Activated CD4-positive, alpha-beta memory T cell treated with anti-CD3 and anti-CD28 coated beads for 36 hours (primary cell): ENCODE measurements around the gene TBCC. TPM values are rescaled to one million over a fixed set of nuclear protein-coding genes. Genes with fewer than 3 reads are reported as not detected.
A peak's percentile ranks its signal among the peaks of the same experiment; 100 is the strongest.

Experiments
- CTCF ChIA-PET: fragments of 350-600 bp; sonication (Branson Sonifier 250); formaldehyde crosslinking; loops from one replicate; lab custom pipeline; 2021; ENCODE audit warnings: antibody characterized with exemption, inconsistent platforms; lab: Charles Lee
- POLR2A ChIA-PET: fragments of 350-600 bp; sonication (Branson Sonifier 250); formaldehyde crosslinking; loops from one replicate; lab custom pipeline; 2021; ENCODE audit warnings: antibody characterized with exemption; lab: Charles Lee
- DNase-seq: peaks from one replicate; pipeline ENCODE4 v3.0.0-alpha.2; 2020
- H3K27ac Mint-ChIP-seq: one replicate; pipeline ENCODE4 v1.8.0; 2021; ENCODE audit warnings: mixed read lengths
- H3K27me3 Mint-ChIP-seq: one replicate; pipeline ENCODE4 v1.8.0; 2021; ENCODE audit warnings: mixed read lengths
- H3K36me3 Mint-ChIP-seq: one replicate; pipeline ENCODE4 v1.8.0; 2021; ENCODE audit warnings: mixed read lengths
- H3K4me1 Mint-ChIP-seq: one replicate; pipeline ENCODE4 v1.8.0; 2021; ENCODE audit warnings: low read depth, mixed read lengths
- H3K4me3 Mint-ChIP-seq: one replicate; pipeline ENCODE4 v1.8.0; 2021; ENCODE audit warnings: mild to moderate bottlenecking, mixed read lengths
- H3K9me3 Mint-ChIP-seq: one replicate; pipeline ENCODE4 v1.8.0; 2021; ENCODE audit warnings: mixed read lengths
- intact Hi-C: fragments of 100-400 bp; cut with micrococcal nuclease; formaldehyde crosslinking; loops from one replicate; pipeline ENCODE4 v1.15.1; 2023
- total RNA-seq, 2 experiments: library from RNA; stranded (reverse); gene quantifications; one replicate each; pipeline ENCODE4 v1.2.3, GENCODE V29; 2021

Gene TBCC
- total RNA-seq, 2 experiments from 2014 or later, result 17.3 TPM

- Mint-ChIP-seq H3K4me1 (peaks cover 20% of the 10 kb centered on the region), H3K9me3 (no peaks in the 10 kb centered on the region), H3K4me3 (no peak overlapping the region), H3K27me3 (no peaks in the 10 kb centered on the region), H3K36me3 (no peaks in the 10 kb centered on the region), H3K27ac (no peak overlapping the region)
- POLR2A ChIA-PET, result interaction anchor here (0.5 to 2.5 kb wide), 3 partner anchors 13 to 43 kb away, joined by 3 to 15 read pairs (median 3); partner anchors contain the start of gene TBCC
- CTCF ChIA-PET, result interaction anchor here (0.8 to 4.1 kb wide), 19 partner anchors 9 to 416 kb away, joined by 3 to 88 read pairs (median 4); partner anchors contain the start of genes RPL7L1 and TBCC
- intact Hi-C loops, result loop anchor here (5.0 kb wide), 4 partner anchors 35 to 170 kb away; partner anchors contain the start of gene BICRAL
- DNase-seq, result no peak
These were observed 18.3 kb downstream of the TBCC start for GRCh38 chr6:42727627-42728026.

DNA sequence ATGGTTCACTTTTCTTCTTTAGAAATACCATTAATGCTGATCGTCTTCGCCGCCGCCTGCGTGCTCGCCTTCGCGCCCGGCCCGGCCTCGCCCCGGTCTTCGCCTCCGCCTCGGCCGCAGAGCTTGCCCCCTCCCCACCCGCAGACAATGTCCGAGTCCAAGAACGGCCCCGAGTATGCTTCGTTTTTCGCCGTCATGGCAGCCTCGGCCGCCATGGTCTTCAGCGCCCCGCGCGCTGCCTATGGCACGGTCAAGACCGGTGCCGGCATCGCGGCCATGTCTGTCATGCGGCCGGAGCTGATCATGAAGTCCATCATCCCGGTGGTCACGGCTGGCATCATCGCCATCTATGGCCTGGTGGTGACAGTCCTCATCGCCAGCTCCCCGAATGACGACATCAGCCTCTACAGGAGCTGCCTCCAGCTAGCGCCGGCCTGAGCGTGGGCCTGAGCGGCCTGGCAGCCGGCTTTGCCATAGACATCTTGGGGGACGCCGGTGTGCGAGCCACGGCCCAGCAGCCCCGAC is 18.8 kb downstream of the TBCC start:
- peak overlapping the region; percentile 77 for H3K4me3 Mint-ChIP-seq
- H3K27me3 Mint-ChIP-seq, result no peaks in the 10 kb centered on the region
- H3K4me1 Mint-ChIP-seq, result peaks cover 20% of the 10 kb centered on the region
- intact Hi-C loops, result loop anchor here (5.0 kb wide), 4 partner anchors 35 to 170 kb away; partner anchors contain the start of gene BICRAL
- H3K36me3 Mint-ChIP-seq, result no peaks in the 10 kb centered on the region
- peak; percentile 16 for DNase-seq
- H3K9me3 Mint-ChIP-seq, result no peaks in the 10 kb centered on the region
- H3K27ac Mint-ChIP-seq, result peak overlapping the region; percentile 93
- ChIA-PET CTCF (interaction anchor here (0.8 to 4.1 kb wide), 31 partner anchors 10 to 513 kb away, joined by 3 to 88 read pairs (median 4); partner anchors contain the start of genes RPL7L1 and TBCC), POLR2A (interaction anchor here (0.5 to 2.5 kb wide), 6 partner anchors 13 to 90 kb away, joined by 3 to 15 read pairs (median 4); partner anchors contain the start of gene TBCC)

- no peaks in the 10 kb centered on the region for H3K9me3 Mint-ChIP-seq
- peaks cover 20% of the 10 kb centered on the region for H3K4me1 Mint-ChIP-seq
- H3K27me3 Mint-ChIP-seq, result no peaks in the 10 kb centered on the region
- intact Hi-C loops, result loop anchor here (1.0 to 5.0 kb wide), 7 partner anchors 20 to 171 kb away; partner anchors contain the start of genes BICRAL, RPL7L1 and TBCC
- CTCF ChIA-PET, result interaction anchor here (0.5 to 4.1 kb wide), 47 partner anchors 8 to 512 kb away, joined by 3 to 88 read pairs (median 4); partner anchors contain the start of genes CNPY3, RPL7L1 and TBCC
- POLR2A ChIA-PET, result interaction anchor here (1.3 to 2.5 kb wide), 4 partner anchors 19 to 89 kb away, joined by 3 to 15 read pairs (median 4); partner anchors contain the start of gene TBCC
- H3K36me3 Mint-ChIP-seq, result no peaks in the 10 kb centered on the region
- peak; percentile 80 for DNase-seq
- peak overlapping the region; percentile 77 for H3K4me3 Mint-ChIP-seq
- H3K27ac Mint-ChIP-seq, result peak overlapping the region; percentile 93
These were observed 19.3 kb downstream of the TBCC start for GRCh38 chr6:42726485-42727086.

GRCh38 chr6:42726026-42726425 is 19.9 kb downstream of the TBCC start:
- peak overlapping the region; percentile 77 for H3K4me3 Mint-ChIP-seq
- peak overlapping the region; percentile 93 for H3K27ac Mint-ChIP-seq
- no peaks in the 10 kb centered on the region for H3K27me3 Mint-ChIP-seq
- intact Hi-C loops, result loop anchor here (1.0 to 5.0 kb wide), 7 partner anchors 20 to 171 kb away; partner anchors contain the start of genes BICRAL, RPL7L1 and TBCC
- no peaks in the 10 kb centered on the region for H3K36me3 Mint-ChIP-seq
- no peak for DNase-seq
- H3K4me1 Mint-ChIP-seq, result peaks cover 20% of the 10 kb centered on the region
- H3K9me3 Mint-ChIP-seq, result no peaks in the 10 kb centered on the region
- ChIA-PET POLR2A (interaction anchor here (1.3 to 2.5 kb wide), 4 partner anchors 20 to 88 kb away, joined by 3 to 15 read pairs (median 4); partner anchors contain the start of gene TBCC), CTCF (interaction anchor here (0.5 to 4.1 kb wide), 40 partner anchors 8 to 512 kb away, joined by 3 to 88 read pairs (median 4); partner anchors contain the start of genes CNPY3, RPL7L1 and TBCC)

DNA sequence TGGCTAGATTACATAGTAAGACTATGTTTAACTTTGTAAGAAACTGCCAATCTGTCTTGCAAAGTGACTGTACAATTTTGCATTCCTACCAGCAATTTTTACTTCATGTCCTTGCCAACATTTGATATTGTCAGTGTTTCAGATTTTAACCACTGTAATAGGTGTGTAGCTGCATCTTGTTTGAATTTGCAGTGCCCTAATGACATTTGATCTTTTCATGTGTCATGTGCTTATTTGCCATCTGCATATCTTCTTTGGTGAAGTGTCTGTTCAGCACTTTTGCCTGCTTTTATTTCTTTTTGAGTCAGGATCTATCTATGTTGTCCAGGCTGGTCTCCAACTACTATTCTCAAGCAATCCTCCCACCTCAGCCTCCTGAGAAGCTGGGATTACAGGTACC is 21.1 kb downstream of the TBCC start:
- Mint-ChIP-seq H3K27me3 (no peaks in the 10 kb centered on the region), H3K36me3 (no peaks in the 10 kb centered on the region), H3K4me1 (peaks cover 20% of the 10 kb centered on the region), H3K9me3 (no peaks in the 10 kb centered on the region), H3K27ac (no peak overlapping the region), H3K4me3 (no peak overlapping the region)
- intact Hi-C loops, result loop anchor here (5.0 kb wide), 4 partner anchors 33 to 172 kb away; partner anchors contain the start of gene BICRAL
- ChIA-PET POLR2A (no interaction called here), CTCF (interaction anchor here (1.6 to 4.1 kb wide), 2 partner anchors 63 to 66 kb away, joined by 3 to 88 read pairs; no protein-coding TSS in a partner anchor)
- DNase-seq, result no peak

- Mint-ChIP-seq H3K27ac (no peak within 1 kb of the TSS), H3K9me3 (no peaks in the 10 kb centered on the region), H3K36me3 (no peaks in the 10 kb centered on the region), H3K27me3 (no peaks in the 10 kb centered on the region), H3K4me1 (peaks cover 16% of the 10 kb centered on the region), H3K4me3 (no peak within 1 kb of the TSS)
- POLR2A ChIA-PET, result no interaction called here
- no peak for DNase-seq
- intact Hi-C loops, result no loop called here
- CTCF ChIA-PET, result interaction anchor here (0.6 to 1.0 kb wide), 2 partner anchors 30 to 185 kb away, joined by 3 read pairs; no protein-coding TSS in a partner anchor
These were observed 23.4 kb downstream of the TBCC start, which contains the start of gene PRPH2 for GRCh38 chr6:42722497-42722896. TSS of gene PRPH2 (minus strand) at chr6:42722597. CDS start at chr6:42722334, 263 bp downstream.

DNA sequence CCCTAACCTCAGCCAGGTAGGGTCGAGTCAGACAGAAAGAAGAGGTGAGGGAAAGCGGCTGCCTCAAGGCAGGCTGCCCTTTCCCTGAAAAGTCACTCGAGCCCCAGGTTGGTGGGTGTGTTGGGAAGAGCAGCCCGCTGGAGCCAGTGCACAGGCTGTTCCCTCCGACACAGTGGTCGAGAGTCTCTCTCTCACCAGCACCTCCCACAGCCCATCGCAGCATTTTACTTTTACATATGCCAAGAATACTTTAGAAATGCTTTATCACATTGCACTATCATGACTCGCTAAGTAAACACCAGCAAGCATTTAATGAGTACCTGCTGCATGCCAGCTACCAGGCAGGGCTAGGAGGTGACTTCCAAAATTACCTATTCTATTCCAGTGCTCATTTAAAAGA is 25.2 kb downstream of the TBCC start:
- Mint-ChIP-seq H3K27ac (no peak overlapping the region), H3K36me3 (no peaks in the 10 kb centered on the region), H3K9me3 (no peaks in the 10 kb centered on the region), H3K27me3 (no peaks in the 10 kb centered on the region), H3K4me3 (no peak overlapping the region), H3K4me1 (peaks cover under 1% of the 10 kb centered on the region)
- intact Hi-C loops, result no loop called here
- CTCF ChIA-PET, result no interaction called here
- POLR2A ChIA-PET, result no interaction called here
- no peak for DNase-seq

DNA sequence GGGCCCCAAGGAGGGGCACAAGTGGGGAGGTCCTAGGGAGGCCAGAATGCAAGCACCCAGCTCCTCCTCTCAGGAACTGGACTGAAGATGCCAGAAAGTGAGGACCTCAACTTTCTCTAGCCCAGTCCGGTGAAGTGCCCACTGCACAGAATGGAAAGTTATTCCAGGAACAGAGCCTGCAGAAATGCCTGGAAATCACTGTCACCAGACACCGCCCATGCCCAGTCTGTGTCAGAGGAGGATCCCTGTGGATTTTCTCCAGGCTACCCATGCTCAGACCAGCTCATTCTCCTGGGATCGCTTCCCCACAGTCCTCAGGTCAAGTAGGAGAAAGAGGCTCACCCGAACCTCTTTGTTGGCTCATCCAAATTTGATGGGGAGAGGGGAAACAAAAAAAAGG is 30.0 kb downstream of the TBCC start:
- no peak for DNase-seq
- no peaks in the 10 kb centered on the region for H3K4me1 Mint-ChIP-seq
- ChIA-PET POLR2A (no interaction called here), CTCF (interaction anchor here (1.3 kb wide), 1 partner anchor 10 kb away, joined by 5 read pairs; no protein-coding TSS in a partner anchor)
- H3K27ac Mint-ChIP-seq, result no peak overlapping the region
- no peaks in the 10 kb centered on the region for H3K36me3 Mint-ChIP-seq
- no peaks in the 10 kb centered on the region for H3K27me3 Mint-ChIP-seq
- intact Hi-C loops, result no loop called here
- peaks cover 10% of the 10 kb centered on the region for H3K9me3 Mint-ChIP-seq
- H3K4me3 Mint-ChIP-seq, result no peak overlapping the region

DNA sequence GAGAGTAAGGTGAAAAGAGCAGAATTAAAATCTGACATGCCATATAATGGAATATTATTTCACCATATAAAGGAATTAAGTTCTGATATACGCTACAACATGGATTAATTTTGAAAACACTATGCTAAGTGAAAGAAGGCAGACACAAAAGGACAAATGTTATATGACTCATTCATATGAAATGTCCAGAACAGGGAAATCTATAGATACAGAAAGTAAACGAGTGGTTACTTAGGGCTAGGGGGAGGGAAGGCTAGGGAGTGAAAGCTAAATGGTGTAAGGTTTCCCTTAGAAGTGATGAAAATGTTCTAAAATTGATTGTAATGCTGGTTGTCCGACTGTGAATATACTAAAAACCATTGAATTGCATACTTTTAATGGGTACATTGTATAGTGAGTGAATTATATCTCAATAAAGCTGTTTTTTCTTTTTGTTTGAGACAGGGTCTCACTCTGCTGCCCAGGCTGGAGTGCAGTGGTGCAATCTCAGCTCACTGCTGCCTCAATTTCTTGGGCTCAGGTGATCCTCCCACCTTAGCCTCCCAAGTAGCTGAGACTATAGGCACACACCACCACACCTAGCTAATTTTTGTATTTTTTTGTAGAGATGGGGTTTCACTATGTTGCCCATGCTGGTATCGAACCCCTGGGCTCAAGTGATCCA is 31.7 kb downstream of the TBCC start:
- CTCF ChIA-PET, result interaction anchor here (1.3 kb wide), 1 partner anchor 12 kb away, joined by 4 read pairs; no protein-coding TSS in a partner anchor
- H3K4me1 Mint-ChIP-seq, result no peaks in the 10 kb centered on the region
- DNase-seq, result no peak
- POLR2A ChIA-PET, result interaction anchor here (0.7 kb wide), 1 partner anchor 13 kb away, joined by 3 read pairs; no protein-coding TSS in a partner anchor
- no peaks in the 10 kb centered on the region for H3K36me3 Mint-ChIP-seq
- no peak overlapping the region for H3K27ac Mint-ChIP-seq
- H3K9me3 Mint-ChIP-seq, result peaks cover 10% of the 10 kb centered on the region
- intact Hi-C loops, result no loop called here
- H3K27me3 Mint-ChIP-seq, result no peaks in the 10 kb centered on the region
- no peak overlapping the region for H3K4me3 Mint-ChIP-seq

DNA sequence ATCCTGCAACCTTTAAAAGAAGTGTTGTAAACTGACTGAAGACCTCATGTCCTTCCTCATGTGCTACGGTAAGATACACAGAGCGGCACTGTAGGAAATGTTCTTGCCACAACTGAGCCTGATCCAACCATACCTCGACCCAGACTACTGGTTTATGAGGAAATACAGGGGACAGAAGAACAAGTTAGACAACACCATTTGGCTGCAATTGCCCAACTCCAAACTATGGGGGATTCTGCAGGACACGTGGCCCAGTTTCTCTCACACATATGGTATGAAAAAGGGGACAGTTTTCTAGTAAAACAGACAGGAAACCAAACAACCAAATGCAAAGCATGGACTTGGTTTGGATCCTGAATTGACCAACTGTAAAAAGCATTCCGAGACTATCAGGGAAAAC is 34.0 kb downstream of the TBCC start:
- no peaks in the 10 kb centered on the region for H3K27me3 Mint-ChIP-seq
- no peaks in the 10 kb centered on the region for H3K36me3 Mint-ChIP-seq
- intact Hi-C loops, result no loop called here
- peaks cover 10% of the 10 kb centered on the region for H3K9me3 Mint-ChIP-seq
- no peak for DNase-seq
- H3K4me1 Mint-ChIP-seq, result no peaks in the 10 kb centered on the region
- POLR2A ChIA-PET, result no interaction called here
- CTCF ChIA-PET, result no interaction called here
- H3K27ac Mint-ChIP-seq, result no peak overlapping the region
- H3K4me3 Mint-ChIP-seq, result no peak overlapping the region

- no peak for DNase-seq
- Mint-ChIP-seq H3K36me3 (no peaks in the 10 kb centered on the region), H3K27ac (no peak overlapping the region), H3K4me1 (no peaks in the 10 kb centered on the region), H3K4me3 (no peak overlapping the region), H3K9me3 (peaks cover 10% of the 10 kb centered on the region), H3K27me3 (no peaks in the 10 kb centered on the region)
- intact Hi-C loops, result no loop called here
- CTCF ChIA-PET, result no interaction called here
- POLR2A ChIA-PET, result no interaction called here
These were observed 35.6 kb downstream of the TBCC start for GRCh38 chr6:42710316-42710715.
